Measurements from ENCODE around the gene HSF4.

- TF ChIP-seq RAD21 (conservative IDR thresholded peaks at IDR 0.05 in 1 of 2, IDR thresholded peaks at IDR 0.05 in 1 of 2), result no peak
- no peak for TF ChIP-seq CTCF (IDR thresholded peaks at IDR 0.05)
- no peak for TF ChIP-seq EP300 (IDR thresholded peaks at IDR 0.05)
- TF ChIP-seq MAZ (IDR thresholded peaks at IDR 0.05; ENCODE audit: borderline replicate concordance, low read depth, low read length), result no peak
- TF ChIP-seq NFE2L2 (conservative IDR thresholded peaks at IDR 0.05; ENCODE audit: low read length), result no peak
- TF ChIP-seq POLR2A (IDR thresholded peaks at IDR 0.05; ENCODE audit: low read length), result no peak
- TF ChIP-seq CEBPB (IDR thresholded peaks at IDR 0.05), result no peak
- TF ChIP-seq MYC (IDR thresholded peaks at IDR 0.05; ENCODE audit: borderline replicate concordance, low read length), result no peak
- TF ChIP-seq TP53 (CRISPR knock-in tag; IDR thresholded peaks at IDR 0.05), result no peak
Measured at GRCh38 chr16:67165121-67166078, 855 bp downstream of the HSF4 start.
